Left lung (tissue), 10 donors: ENCODE data around the gene KIAA0232. TPM values are rescaled to one million over a fixed set of nuclear protein-coding genes. Genes with fewer than 3 reads are reported as not detected.
A peak's percentile ranks its signal among the peaks of the same experiment; 100 is the strongest.

Experiments used
- ATAC-seq: fragments of 200-7000 bp; cut with Tn5 transposase; one replicate; pipeline ENCODE4 v1.9.1; 2020; ENCODE audit warnings: moderate library complexity
- DNase-seq, 4 donors: peaks; one replicate each; pipeline ENCODE4 v3.0.0-alpha.2; 2013 to 2020
- H3K27ac ChIP-seq, 2 donors: fragments of 200-600 bp; sonication (generic) in 1 of 2; one replicate each; pipeline versions ENCODE4 v1.5.0 to v1.8.0; 2020 to 2021
- H3K27me3 ChIP-seq, 2 donors: fragments of 200-600 bp; sonication (generic) in 1 of 2; one replicate each; pipeline versions ENCODE4 v1.5.0 to v1.8.0; 2020 to 2021
- H3K36me3 ChIP-seq, 2 donors: fragments of 200-600 bp; sonication (generic) in 1 of 2; one replicate each; pipeline versions ENCODE4 v1.5.0 to v1.8.0; 2020 to 2021
- H3K4me1 ChIP-seq, 2 donors: fragments of 200-600 bp; one replicate each; pipeline ENCODE4 v1.8.0; 2021
- H3K4me3 ChIP-seq, 2 donors: fragments of 200-600 bp; sonication (generic) in 1 of 2; one replicate each; pipeline versions ENCODE4 v1.5.0 to v1.8.0; 2020 to 2021; ENCODE audit warnings: mild to moderate bottlenecking in 1 of 2
- H3K9me3 ChIP-seq, 2 donors: fragments of 200-600 bp; sonication (generic) in 1 of 2; one replicate each; pipeline versions ENCODE4 v1.5.0 to v1.8.0; 2020 to 2021
- intact Hi-C, 2 donors: fragments of 100-400 bp; cut with DNase I; formaldehyde crosslinking; loops; one replicate each; pipeline versions ENCODE4 v1.11.2 to v1.14.2; 2022
- polyA plus RNA-seq, 6 donors: library from polyadenylated mRNA; unstranded; fragments of 120-200 nt; gene quantifications; one replicate each; pipeline ENCODE4 v1.2.1, GENCODE V29; 2013; ENCODE audit not compliant: insufficient read length in 6 of 6
- total RNA-seq, 2 donors: library from RNA; stranded (reverse); fragmentation: NEBNext Ultra II Directional; extraction: Animal tissue kit (Norgen Biotek cat#: 25700); gene quantifications; one replicate each; pipeline ENCODE4 v1.2.1, GENCODE V29; 2021
- TF ChIP-seq, protein P1 (sequence below), 2 donors: fragments of 200-600 bp; sonication (generic) in 1 of 2; IDR thresholded peaks; one replicate each; pipeline versions ENCODE4 v1.5.0 to v1.8.0; 2021; ENCODE audit warnings: antibody characterized with exemption in 2 of 2
- donor health status: DM: no; HTN: yes; CAD: no.
- donor health status: DM: no; HTN: no; CAD: no.

Gene KIAA0232
- total and polyA plus RNA-seq, 8 donors = 24.3 to 34.3 (median 29.1) TPM

DNA sequence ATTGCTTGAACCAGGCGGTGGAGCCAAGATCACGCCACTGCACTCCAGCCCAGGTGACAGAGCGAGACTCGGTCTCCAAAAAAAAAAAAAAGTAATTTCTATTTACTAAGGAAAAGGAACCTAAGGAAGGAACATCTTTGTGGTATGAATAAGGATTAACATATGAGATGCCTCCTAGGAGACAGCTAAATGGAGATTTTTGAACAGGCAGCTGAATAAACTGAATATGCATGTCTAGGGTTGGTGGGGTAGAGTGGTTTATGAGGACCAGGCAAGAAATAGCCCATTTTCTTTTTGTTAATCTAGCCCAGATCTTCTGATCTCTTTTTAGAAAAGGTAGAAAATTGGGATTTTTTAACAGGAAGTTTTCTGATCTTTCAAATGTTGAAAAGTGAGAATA lies 67.2 kb downstream of the KIAA0232 start:
- H3K4me1 ChIP-seq = peaks cover 0 to 16% of the 10 kb centered on the region in 2 donors
- no peak overlapping the region for H3K27ac ChIP-seq
- ATAC-seq (no peak), DNase-seq (no peak)
- H3K36me3 ChIP-seq = peaks cover 0 to 40% of the 10 kb centered on the region in 2 donors
- no peaks in the 10 kb centered on the region for H3K27me3 ChIP-seq
- TF ChIP-seq, protein P1, sequence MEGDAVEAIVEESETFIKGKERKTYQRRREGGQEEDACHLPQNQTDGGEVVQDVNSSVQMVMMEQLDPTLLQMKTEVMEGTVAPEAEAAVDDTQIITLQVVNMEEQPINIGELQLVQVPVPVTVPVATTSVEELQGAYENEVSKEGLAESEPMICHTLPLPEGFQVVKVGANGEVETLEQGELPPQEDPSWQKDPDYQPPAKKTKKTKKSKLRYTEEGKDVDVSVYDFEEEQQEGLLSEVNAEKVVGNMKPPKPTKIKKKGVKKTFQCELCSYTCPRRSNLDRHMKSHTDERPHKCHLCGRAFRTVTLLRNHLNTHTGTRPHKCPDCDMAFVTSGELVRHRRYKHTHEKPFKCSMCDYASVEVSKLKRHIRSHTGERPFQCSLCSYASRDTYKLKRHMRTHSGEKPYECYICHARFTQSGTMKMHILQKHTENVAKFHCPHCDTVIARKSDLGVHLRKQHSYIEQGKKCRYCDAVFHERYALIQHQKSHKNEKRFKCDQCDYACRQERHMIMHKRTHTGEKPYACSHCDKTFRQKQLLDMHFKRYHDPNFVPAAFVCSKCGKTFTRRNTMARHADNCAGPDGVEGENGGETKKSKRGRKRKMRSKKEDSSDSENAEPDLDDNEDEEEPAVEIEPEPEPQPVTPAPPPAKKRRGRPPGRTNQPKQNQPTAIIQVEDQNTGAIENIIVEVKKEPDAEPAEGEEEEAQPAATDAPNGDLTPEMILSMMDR (IDR thresholded peaks at IDR 0.05) = no peak
- intact Hi-C loops = no loop called here
- H3K9me3 ChIP-seq = peaks cover 0 to 11% of the 10 kb centered on the region in 2 donors
- H3K4me3 ChIP-seq = no peak overlapping the region

DNA sequence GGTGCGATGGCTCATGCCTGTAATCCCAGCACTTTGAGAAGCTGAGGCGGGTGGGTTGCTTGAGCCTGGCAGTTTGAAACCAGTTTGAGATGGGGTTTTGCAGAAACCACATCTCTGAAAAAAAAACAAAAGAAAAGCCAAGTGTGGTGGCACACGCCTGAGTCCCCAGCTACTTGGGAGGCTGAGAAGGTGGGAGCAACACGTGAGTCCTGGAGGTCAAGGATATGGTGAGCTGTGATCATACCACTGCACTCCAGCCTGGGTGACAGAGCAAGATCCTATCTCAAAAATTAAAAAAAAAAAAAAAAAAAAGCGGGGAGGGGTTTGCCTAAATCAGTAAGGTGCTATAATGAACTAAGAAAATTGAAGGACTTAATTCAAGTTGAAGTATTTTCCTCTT lies 68.9 kb downstream of the KIAA0232 start:
- peaks cover 0 to 32% of the 10 kb centered on the region in 2 donors for H3K4me1 ChIP-seq
- intact Hi-C loops = no loop called here
- TF ChIP-seq, protein P1 (IDR thresholded peaks at IDR 0.05) = no peak
- peaks cover 0 to 32% of the 10 kb centered on the region in 2 donors for H3K36me3 ChIP-seq
- no peak for ATAC-seq
- no peaks in the 10 kb centered on the region for H3K27me3 ChIP-seq
- peaks cover 0 to 11% of the 10 kb centered on the region in 2 donors for H3K9me3 ChIP-seq
- DNase-seq = no peak
- no peak overlapping the region for H3K27ac ChIP-seq
- no peak overlapping the region for H3K4me3 ChIP-seq

DNA sequence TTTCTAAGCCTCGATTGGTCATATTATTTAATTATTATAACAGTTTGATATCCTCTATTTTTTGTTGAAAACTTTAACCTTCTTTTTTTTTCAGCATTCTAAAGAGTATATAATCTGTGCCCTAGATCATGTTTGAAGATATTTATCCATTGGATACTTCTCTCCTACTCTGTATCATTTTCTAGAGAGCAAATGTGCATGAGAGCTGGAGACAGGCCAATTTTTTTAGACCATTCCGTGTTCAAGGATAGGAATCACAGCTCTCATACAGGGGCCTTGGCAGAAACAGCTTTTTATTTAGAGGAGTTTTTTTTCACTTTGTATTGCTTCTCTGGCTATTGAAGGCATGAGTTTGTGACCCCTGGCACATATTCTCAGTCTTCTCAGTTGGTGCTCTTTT lies 69.4 kb downstream of the KIAA0232 start:
- peaks cover 0 to 32% of the 10 kb centered on the region in 2 donors for H3K4me1 ChIP-seq
- H3K4me3 ChIP-seq = no peak overlapping the region
- TF ChIP-seq, protein P1 (IDR thresholded peaks at IDR 0.05) = no peak
- peaks cover 0 to 11% of the 10 kb centered on the region in 2 donors for H3K9me3 ChIP-seq
- intact Hi-C loops = no loop called here
- ATAC-seq (no peak), DNase-seq (no peak)
- no peaks in the 10 kb centered on the region for H3K27me3 ChIP-seq
- no peak overlapping the region for H3K27ac ChIP-seq
- peaks cover 0 to 33% of the 10 kb centered on the region in 2 donors for H3K36me3 ChIP-seq

DNA sequence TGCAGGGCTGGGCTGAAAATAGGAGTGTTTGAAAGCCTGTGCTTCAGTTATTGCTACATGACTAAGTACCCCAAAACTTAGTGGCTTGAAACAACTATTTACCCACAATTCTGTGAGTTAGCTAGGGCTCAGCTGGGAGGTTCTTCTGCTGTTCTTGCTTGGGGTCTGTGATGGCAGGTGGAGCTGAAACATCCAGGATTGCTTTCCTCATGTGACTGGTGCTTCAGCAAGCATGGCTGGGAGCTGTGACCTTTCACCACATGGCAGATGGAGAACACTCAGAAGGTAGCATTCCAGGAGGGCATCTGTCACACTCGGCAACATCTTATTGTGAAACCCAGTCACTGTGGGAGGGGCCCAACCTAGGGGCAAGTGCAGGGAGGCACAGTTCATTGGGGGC lies 70.1 kb downstream of the KIAA0232 start:
- TF ChIP-seq, protein P1 (IDR thresholded peaks at IDR 0.05) = no peak
- H3K4me1 ChIP-seq = peaks cover 0 to 32% of the 10 kb centered on the region in 2 donors

DNA sequence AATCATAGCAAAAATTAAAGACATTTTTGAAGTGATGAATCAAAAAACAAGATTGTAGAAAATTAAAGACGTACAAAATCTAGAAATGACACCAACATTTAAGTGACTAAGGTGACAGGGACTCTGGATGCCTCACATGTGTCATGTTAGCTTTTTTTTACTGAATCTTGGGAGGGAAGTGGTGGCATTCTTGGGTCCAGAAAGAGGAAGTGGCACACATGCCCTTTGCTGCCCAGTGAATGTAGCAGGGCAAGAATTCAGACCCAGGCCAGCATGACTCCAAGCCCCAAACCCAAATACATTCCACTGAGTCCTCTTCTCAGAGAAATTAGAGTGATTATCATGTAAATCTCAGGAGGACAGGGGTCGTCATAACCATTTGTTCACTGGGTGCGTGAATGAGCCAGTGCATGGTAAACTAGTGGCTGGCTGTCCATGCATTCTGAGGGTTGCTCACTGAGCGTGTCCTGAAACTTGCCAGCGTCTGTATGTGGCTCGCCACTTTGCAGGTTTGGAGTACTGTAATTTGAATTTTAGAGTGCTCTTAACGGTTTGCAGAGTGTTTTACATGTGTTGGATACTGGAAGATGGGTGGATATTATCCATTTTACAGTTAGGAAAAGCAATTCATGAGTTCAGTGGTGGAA lies 71.7 kb downstream of the KIAA0232 start:
- H3K27ac ChIP-seq = peak overlapping the region in 1 of 2 donors; percentile 23
- no peak overlapping the region for H3K4me3 ChIP-seq
- no peak for DNase-seq
- H3K4me1 ChIP-seq = peaks cover 0 to 32% of the 10 kb centered on the region in 2 donors
- H3K36me3 ChIP-seq = peaks cover 0 to 45% of the 10 kb centered on the region in 2 donors
- TF ChIP-seq, protein P1 (IDR thresholded peaks at IDR 0.05) = no peak
- ATAC-seq = peak; percentile 85
- H3K27me3 ChIP-seq = no peaks in the 10 kb centered on the region
- peaks cover 0 to 11% of the 10 kb centered on the region in 2 donors for H3K9me3 ChIP-seq
- intact Hi-C loops = no loop called here

More for the DNA sequence above, 70.1 kb downstream of the KIAA0232 start:
- ATAC-seq (no peak), DNase-seq (no peak)
- Histone ChIP-seq H3K9me3 (peaks cover 0 to 11% of the 10 kb centered on the region in 2 donors), H3K36me3 (peaks cover 0 to 39% of the 10 kb centered on the region in 2 donors), H3K27me3 (no peaks in the 10 kb centered on the region), H3K4me3 (no peak overlapping the region), H3K27ac (no peak overlapping the region)
- intact Hi-C loops = no loop called here
